ENCODE results near the gene GOLGA2.

- TF ChIP-seq, protein P1, sequence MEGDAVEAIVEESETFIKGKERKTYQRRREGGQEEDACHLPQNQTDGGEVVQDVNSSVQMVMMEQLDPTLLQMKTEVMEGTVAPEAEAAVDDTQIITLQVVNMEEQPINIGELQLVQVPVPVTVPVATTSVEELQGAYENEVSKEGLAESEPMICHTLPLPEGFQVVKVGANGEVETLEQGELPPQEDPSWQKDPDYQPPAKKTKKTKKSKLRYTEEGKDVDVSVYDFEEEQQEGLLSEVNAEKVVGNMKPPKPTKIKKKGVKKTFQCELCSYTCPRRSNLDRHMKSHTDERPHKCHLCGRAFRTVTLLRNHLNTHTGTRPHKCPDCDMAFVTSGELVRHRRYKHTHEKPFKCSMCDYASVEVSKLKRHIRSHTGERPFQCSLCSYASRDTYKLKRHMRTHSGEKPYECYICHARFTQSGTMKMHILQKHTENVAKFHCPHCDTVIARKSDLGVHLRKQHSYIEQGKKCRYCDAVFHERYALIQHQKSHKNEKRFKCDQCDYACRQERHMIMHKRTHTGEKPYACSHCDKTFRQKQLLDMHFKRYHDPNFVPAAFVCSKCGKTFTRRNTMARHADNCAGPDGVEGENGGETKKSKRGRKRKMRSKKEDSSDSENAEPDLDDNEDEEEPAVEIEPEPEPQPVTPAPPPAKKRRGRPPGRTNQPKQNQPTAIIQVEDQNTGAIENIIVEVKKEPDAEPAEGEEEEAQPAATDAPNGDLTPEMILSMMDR (IDR thresholded peaks at IDR 0.05): no peak
- TF ChIP-seq POLR2A (IDR thresholded peaks at IDR 0.05): no peak
Observed at GRCh38 chr9:128242124-128242523, 33.7 kb downstream of the GOLGA2 start.

Data from body of pancreas (tissue), 4 donors.